GM12801 (cell line): ENCODE measurements around the gene FAM32A.

Source experiments
- TF ChIP-seq, protein P1 (sequence below): IDR thresholded peaks from one replicate; pipeline ENCODE4 v1.5.1; 2011; ENCODE audit warnings: control low read depth; ENCODE audit not compliant: insufficient read length; ENCODE audit errors: extremely low read depth

FAM32A gene

DNA sequence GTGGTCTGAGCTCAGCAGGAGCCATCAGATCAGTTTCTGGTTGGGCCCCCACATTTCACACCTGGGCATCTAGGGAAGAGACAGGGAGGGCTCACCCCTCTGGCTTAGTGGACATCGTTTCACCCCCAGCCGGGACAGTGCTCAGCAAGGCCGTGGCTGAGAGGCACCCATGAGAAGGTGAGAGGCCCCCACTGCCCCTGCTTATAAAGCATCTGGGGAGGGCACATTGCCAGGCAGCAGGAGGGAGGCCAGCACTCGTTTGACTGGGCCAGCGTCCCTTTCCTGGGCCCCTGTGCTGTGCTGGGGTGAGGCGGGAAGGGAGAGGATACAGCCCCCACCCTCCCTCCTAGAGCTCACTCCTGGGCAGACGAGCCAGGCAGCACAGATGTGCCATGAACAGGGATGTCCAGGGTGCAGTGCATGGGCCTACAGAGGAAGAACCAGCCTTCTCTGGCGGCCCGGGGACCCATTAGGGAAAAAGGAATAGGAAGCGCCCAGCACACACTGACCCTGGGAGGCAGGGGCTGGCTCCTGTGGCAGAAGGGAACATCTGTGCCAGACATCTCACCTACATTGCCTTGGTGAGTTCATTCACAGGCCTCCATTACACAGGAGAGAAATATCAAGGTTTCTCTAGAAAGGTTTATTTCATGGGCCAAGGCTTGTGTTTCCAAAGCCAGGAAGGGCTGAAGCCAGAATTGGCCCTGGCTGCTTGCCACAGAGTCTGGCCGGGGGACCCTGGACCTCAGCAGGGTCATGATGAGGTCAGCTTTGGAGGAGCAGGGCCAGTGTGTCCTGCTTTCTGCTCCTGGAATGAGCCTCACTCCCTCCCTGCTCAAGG is 20.2 kb downstream of the FAM32A start:
- TF ChIP-seq, protein P1, sequence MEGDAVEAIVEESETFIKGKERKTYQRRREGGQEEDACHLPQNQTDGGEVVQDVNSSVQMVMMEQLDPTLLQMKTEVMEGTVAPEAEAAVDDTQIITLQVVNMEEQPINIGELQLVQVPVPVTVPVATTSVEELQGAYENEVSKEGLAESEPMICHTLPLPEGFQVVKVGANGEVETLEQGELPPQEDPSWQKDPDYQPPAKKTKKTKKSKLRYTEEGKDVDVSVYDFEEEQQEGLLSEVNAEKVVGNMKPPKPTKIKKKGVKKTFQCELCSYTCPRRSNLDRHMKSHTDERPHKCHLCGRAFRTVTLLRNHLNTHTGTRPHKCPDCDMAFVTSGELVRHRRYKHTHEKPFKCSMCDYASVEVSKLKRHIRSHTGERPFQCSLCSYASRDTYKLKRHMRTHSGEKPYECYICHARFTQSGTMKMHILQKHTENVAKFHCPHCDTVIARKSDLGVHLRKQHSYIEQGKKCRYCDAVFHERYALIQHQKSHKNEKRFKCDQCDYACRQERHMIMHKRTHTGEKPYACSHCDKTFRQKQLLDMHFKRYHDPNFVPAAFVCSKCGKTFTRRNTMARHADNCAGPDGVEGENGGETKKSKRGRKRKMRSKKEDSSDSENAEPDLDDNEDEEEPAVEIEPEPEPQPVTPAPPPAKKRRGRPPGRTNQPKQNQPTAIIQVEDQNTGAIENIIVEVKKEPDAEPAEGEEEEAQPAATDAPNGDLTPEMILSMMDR = no peak

DNA sequence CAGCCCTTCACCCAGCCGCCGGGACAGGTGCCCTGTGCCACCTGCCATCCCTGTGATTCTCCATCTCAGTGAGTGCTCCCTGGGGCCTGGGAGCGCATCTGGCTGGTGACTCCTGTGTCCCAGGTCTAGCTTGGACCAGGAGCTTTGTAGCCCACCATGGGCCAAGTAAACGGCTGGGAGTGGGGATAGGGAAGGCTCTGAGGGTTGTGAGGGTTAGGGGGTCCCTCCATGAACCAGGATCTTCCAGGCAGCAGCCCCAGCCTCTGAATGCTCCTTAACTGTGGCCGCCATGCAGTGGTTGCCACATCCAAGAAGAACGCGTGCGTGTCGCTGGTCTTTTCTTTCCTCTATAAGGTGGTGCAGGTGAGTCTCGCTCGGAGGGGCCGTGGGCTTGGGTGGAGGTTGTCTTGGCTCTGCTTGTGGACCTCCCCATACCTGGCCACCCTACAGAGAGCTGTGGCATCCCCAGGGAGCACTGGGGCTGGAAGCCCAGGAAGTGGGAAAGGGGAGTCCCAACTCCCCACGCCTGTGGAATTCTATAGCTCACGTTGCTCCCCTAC is 20.9 kb downstream of the FAM32A start:
- TF ChIP-seq, protein P1 = no peak

DNA sequence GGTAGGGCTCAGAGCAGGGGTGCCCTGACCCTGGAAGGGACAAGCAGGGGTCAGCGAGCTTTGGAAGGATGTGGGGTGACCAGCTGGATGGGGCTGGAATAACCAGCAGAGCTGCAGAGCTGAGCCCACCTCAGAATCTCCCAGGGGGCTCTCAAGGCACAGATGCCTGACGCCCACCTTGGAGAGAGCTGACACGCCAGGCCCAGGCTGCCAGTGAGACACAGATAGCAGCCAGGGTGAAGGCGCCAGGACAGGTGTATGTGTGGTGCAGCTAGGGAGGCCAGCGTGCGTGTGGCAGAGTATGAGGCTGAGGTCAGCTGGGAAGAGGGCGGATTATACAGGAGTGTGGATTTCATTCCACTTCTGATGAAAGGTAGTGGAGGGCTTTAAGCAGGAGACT is 21.4 kb downstream of the FAM32A start:
- TF ChIP-seq, protein P1 = no peak

DNA sequence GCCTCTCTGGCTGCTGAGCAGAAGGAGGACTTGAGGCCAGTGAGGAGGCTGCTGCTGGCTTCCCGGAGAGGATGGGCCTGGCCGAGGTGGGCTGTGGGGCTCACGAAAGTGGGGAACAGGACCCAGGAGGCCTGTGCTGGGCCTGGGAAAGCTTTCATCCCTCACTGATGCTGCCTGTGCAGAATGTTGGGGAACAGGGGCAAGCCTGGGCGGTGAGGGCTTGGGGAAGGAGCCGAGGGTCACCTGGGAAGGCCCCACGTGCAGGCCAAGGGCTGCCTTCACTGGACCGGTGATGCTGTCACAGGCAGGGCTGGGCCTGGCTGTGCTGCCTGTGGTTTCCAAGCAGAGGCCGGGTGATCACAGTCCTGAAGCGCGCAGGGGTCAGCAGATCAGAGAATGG is 21.9 kb downstream of the FAM32A start:
- TF ChIP-seq, protein P1 = no peak

DNA sequence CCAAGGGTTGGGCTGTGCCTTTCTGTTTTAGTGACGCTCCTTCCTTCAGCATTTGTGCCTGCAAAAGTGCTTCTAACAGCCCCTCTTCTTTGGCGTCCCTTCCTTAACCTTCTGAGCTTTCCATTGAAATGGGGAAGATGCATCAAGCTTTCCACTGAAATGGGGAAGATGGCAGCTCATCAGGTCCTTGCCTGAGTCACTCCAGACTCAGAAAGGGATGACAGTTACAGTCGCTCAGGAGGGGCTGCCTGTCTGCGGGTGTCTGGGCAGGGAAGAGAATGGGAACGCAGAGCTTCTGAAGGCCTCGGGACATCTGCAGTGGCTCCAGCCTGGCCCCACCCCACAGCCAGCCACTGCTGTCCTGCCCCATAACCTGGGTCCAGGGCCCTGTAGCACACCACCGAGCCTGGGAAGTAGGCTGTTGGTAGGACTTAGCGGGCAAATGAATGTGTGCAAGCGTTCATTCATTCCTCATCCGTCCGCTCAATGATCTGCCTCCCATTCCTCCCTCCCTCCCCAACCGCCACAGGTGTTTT is 22.3 kb downstream of the FAM32A start:
- TF ChIP-seq, protein P1 = no peak

DNA sequence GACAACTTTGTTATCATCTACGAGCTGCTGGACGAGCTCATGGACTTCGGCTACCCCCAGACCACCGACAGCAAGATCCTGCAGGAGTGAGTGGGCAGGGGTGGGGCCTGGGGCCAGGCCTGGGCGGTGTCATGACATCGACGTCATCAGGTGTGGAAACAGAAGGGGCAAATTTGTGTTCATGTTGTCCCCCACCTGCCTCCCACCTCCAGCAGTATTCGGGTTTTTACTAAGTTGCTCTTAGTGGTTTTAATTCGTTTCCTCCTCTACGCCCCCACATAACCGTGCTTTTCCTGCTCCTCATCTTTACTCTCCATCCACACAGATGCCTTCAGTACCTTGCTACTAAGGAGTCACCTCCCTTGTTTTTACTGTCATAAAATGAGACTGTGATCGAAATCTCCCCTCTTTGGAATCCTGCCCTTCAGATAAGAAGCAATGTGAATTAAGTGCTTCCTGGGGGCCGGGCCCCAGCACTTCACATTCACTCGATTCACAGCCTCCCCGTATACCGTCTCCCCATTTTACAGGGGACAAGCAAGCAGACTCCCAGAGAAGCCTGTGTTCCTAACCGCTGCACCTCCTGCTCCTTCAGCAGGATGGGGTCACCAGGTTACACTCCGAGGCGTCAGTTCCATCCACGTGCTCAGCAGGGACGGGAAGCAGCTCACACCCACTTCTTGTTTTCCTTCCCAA is 23.0 kb downstream of the FAM32A start:
- TF ChIP-seq, protein P1 = no peak
